Lower lobe of right lung (tissue), 2 donors: ENCODE data around the gene DDX28. TPM values are rescaled to one million over a fixed set of nuclear protein-coding genes. Genes with fewer than 3 reads are reported as not detected.

Experiments used
- ATAC-seq, 2 donors: fragments of 200-7000 bp; cut with Tn5 transposase; one replicate each; pipeline ENCODE4 v1.9.1; 2020 to 2022; ENCODE audit warnings: mild to moderate bottlenecking in 2 of 2, moderate library complexity in 2 of 2
- DNase-seq: peaks from one replicate; pipeline ENCODE4 v3.0.0-alpha.2; 2020
- H3K27ac ChIP-seq: fragments of 200-600 bp; one replicate; pipeline ENCODE4 v1.8.0; 2022
- H3K27me3 ChIP-seq: fragments of 200-600 bp; one replicate; pipeline ENCODE4 v1.8.0; 2022; ENCODE audit warnings: low read depth
- H3K36me3 ChIP-seq: fragments of 200-600 bp; one replicate; pipeline ENCODE4 v1.8.0; 2022; ENCODE audit warnings: mild to moderate bottlenecking
- H3K4me1 ChIP-seq: fragments of 200-600 bp; one replicate; pipeline ENCODE4 v1.8.0; 2022
- H3K4me3 ChIP-seq: fragments of 200-600 bp; one replicate; pipeline ENCODE4 v1.8.0; 2022; ENCODE audit warnings: mild to moderate bottlenecking
- H3K9me3 ChIP-seq: fragments of 200-600 bp; one replicate; pipeline ENCODE4 v1.8.0; 2022
- intact Hi-C: fragments of 100-400 bp; cut with DNase I; formaldehyde crosslinking; loops from one replicate; pipeline ENCODE4 v1.11.0; 2022
- total RNA-seq: library from RNA; stranded (reverse); fragmentation: NEBNext Ultra II Directional; extraction: Animal tissue kit (Norgen Biotek cat#: 25700); gene quantifications from one replicate; pipeline ENCODE4 v1.2.1, GENCODE V29; 2021
- TF ChIP-seq, protein P1 (sequence below): fragments of 200-600 bp; IDR thresholded peaks from one replicate; pipeline ENCODE4 v1.8.0; 2022; ENCODE audit warnings: antibody characterized with exemption, mild to moderate bottlenecking
- donor health status: DM: no; HTN: yes; CAD: no; lungs with severe emphysema.

Gene DDX28
- total RNA-seq, 1 donor from 2014 or later = 9.9 TPM

DNA sequence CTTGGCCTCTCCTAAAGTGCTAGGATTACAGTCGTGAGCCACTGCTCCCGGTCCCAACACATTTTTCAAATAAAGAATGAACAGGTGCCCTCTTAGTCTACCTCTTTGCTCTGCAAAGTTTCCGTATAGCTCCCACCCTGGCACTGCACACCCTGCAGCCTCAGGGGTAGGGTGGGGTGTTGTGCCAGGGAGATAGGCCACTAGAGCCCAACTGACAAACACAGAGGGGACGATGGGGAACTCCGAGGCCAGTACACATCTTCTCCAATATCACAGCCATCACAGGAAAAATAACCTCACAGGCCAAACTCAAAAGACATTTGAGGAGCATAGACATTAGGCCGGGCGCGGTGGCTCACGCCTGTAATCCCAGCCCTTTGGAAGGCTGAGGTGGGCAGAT, 51.9 kb downstream of the DDX28 start:
- ATAC-seq (no peak), DNase-seq (no peak)
- intact Hi-C loops = no loop called here
- TF ChIP-seq, protein P1, sequence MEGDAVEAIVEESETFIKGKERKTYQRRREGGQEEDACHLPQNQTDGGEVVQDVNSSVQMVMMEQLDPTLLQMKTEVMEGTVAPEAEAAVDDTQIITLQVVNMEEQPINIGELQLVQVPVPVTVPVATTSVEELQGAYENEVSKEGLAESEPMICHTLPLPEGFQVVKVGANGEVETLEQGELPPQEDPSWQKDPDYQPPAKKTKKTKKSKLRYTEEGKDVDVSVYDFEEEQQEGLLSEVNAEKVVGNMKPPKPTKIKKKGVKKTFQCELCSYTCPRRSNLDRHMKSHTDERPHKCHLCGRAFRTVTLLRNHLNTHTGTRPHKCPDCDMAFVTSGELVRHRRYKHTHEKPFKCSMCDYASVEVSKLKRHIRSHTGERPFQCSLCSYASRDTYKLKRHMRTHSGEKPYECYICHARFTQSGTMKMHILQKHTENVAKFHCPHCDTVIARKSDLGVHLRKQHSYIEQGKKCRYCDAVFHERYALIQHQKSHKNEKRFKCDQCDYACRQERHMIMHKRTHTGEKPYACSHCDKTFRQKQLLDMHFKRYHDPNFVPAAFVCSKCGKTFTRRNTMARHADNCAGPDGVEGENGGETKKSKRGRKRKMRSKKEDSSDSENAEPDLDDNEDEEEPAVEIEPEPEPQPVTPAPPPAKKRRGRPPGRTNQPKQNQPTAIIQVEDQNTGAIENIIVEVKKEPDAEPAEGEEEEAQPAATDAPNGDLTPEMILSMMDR = no peak
- Histone ChIP-seq H3K27ac (no peak overlapping the region), H3K4me3 (no peak overlapping the region), H3K36me3 (no peaks in the 10 kb centered on the region), H3K4me1 (peaks cover 26% of the 10 kb centered on the region), H3K9me3 (no peaks in the 10 kb centered on the region), H3K27me3 (no peaks in the 10 kb centered on the region)

Other genes starting within 250 kb of the DDX28 start
- 21.7 TPM for gene RANBP10, start 216.7 kb downstream of the DDX28 start, total RNA-seq
- 3.5 TPM for gene TSNAXIP1, start 216.3 kb downstream of the DDX28 start, total RNA-seq
- 26.1 TPM for gene THAP11, start 180.9 kb downstream of the DDX28 start, total RNA-seq
- 55.8 TPM for gene NUTF2, start 176.3 kb downstream of the DDX28 start, total RNA-seq
- 29.9 TPM for gene CENPT, start 175.5 kb downstream of the DDX28 start, total RNA-seq
- gene EDC4, start 150.2 kb downstream of the DDX28 start, total RNA-seq = 51.2 TPM
- gene NRN1L, start 138.3 kb downstream of the DDX28 start, total RNA-seq = 1.7 TPM
- gene PSKH1, start 130.0 kb downstream of the DDX28 start, total RNA-seq = 28.3 TPM
- gene CTRL, start 91.4 kb downstream of the DDX28 start, total RNA-seq = 0.59 TPM
- gene PSMB10, start 86.4 kb downstream of the DDX28 start, total RNA-seq = 82.7 TPM
- 33.8 TPM for gene LCAT, start 79.1 kb downstream of the DDX28 start, total RNA-seq
- gene SLC12A4, start 54.6 kb downstream of the DDX28 start, total RNA-seq = 80.3 TPM
- 0.18 TPM for gene DPEP3, start 42.7 kb downstream of the DDX28 start, total RNA-seq
- gene DPEP2, start 23.7 kb downstream of the DDX28 start, total RNA-seq = 29.5 TPM
- not detected for gene DPEP2NB, start 7.3 kb downstream of the DDX28 start, total RNA-seq
- gene DUS2, start 52 bp upstream of the DDX28 start, total RNA-seq = 15.1 TPM
- 61.6 TPM for gene NFATC3, start 62.1 kb upstream of the DDX28 start, total RNA-seq
- gene ESRP2, start 212.9 kb upstream of the DDX28 start, total RNA-seq = 64.5 TPM
- 45.1 TPM for gene PLA2G15, start 222.1 kb upstream of the DDX28 start, total RNA-seq
- 47.1 TPM for gene SLC7A6, start 241.3 kb upstream of the DDX28 start, total RNA-seq